ENCODE data around the gene BABAM2.

Gene BABAM2

GRCh38 chr2:28269019-28269784 lies 378.7 kb downstream of the BABAM2 start:
- DNase-seq: no peak

GRCh38 chr2:28270456-28271152 lies 380.1 kb downstream of the BABAM2 start:
- DNase-seq: no peak

GRCh38 chr2:28271231-28271918 lies 380.8 kb downstream of the BABAM2 start:
- DNase-seq: no peak

- DNase-seq: no peak
Observed at GRCh38 chr2:28271919-28272250, 381.4 kb downstream of the BABAM2 start.

GRCh38 chr2:28273751-28274150 lies 383.2 kb downstream of the BABAM2 start:
- no peak for DNase-seq

- DNase-seq: no peak
Observed at GRCh38 chr2:28274911-28275685, 384.6 kb downstream of the BABAM2 start.

GRCh38 chr2:28276076-28276618 lies 385.6 kb downstream of the BABAM2 start:
- no peak for DNase-seq

GRCh38 chr2:28276807-28277206 lies 386.3 kb downstream of the BABAM2 start:
- no peak for DNase-seq

GRCh38 chr2:28277466-28277865 lies 386.9 kb downstream of the BABAM2 start:
- DNase-seq: no peak

GRCh38 chr2:28279371-28279770 lies 388.8 kb downstream of the BABAM2 start:
- no peak for DNase-seq

GRCh38 chr2:28280619-28281018 lies 390.1 kb downstream of the BABAM2 start:
- no peak for DNase-seq

GRCh38 chr2:28281739-28282138 lies 391.2 kb downstream of the BABAM2 start:
- DNase-seq: no peak

GRCh38 chr2:28282248-28282647 lies 391.7 kb downstream of the BABAM2 start:
- DNase-seq: no peak

- no peak for DNase-seq
Observed at GRCh38 chr2:28282861-28283646, 392.5 kb downstream of the BABAM2 start.

- DNase-seq: no peak
Observed at GRCh38 chr2:28283861-28284260, 393.3 kb downstream of the BABAM2 start.

- DNase-seq: no peak
Observed at GRCh38 chr2:28286678-28287077, 396.1 kb downstream of the BABAM2 start.

- no peak for DNase-seq
Observed at GRCh38 chr2:28287256-28287915, 396.9 kb downstream of the BABAM2 start.

GRCh38 chr2:28288620-28289019 lies 398.1 kb downstream of the BABAM2 start:
- DNase-seq: no peak

GRCh38 chr2:28291811-28292440 lies 401.4 kb downstream of the BABAM2 start:
- DNase-seq: no peak

GRCh38 chr2:28292491-28292890 lies 402.0 kb downstream of the BABAM2 start:
- no peak for DNase-seq

GRCh38 chr2:28293416-28293815 lies 402.9 kb downstream of the BABAM2 start:
- no peak for DNase-seq
